IMR-90 (cell line): ENCODE measurements around the gene HRH2. TPM values are rescaled to one million over a fixed set of nuclear protein-coding genes. Genes with fewer than 3 reads are reported as not detected.

Experiments
- ATAC-seq: fragments of 200-7000 bp; cut with Tn5 transposase; 2 replicates; pipeline ENCODE4 v1.9.1; 2020; ENCODE audit warnings: low read depth, mild to moderate bottlenecking, moderate library complexity
- BruUV-seq: library from RNA; stranded (reverse); fragments of 400-500 nt; replicated peaks from 2 replicates; lab custom pipeline; 2021; lab: Mats Ljungman, UMichigan
- CTCF ChIA-PET: fragments of 300-600 bp; formaldehyde crosslinking; extraction: SDS; loops from one replicate; lab custom pipeline; 2021; ENCODE audit warnings: antibody characterized with exemption; lab: Yijun Ruan, JAX
- POLR2A ChIA-PET: fragments of 300-600 bp; sonication (Branson Sonifier 250); formaldehyde crosslinking; loops from one replicate; lab custom pipeline; 2022; ENCODE audit warnings: antibody characterized with exemption; ENCODE audit not compliant: unreplicated experiment; lab: Charles Lee
- DNase-seq: peaks from one replicate; pipeline ENCODE4 v3.0.0; 2013
- H2AFZ ChIP-seq: replicated peaks from 2 replicates; pipeline ENCODE3; 2013; ENCODE audit warnings: low read length, mild to moderate bottlenecking; ENCODE audit not compliant: poor library complexity
- H2AK5ac ChIP-seq: 2 replicates; pipeline ENCODE4 v1.6.1; 2013; ENCODE audit warnings: low read depth, low read length, inconsistent platforms
- H2AK9ac ChIP-seq: replicated peaks from 2 replicates; pipeline ENCODE3; 2013; ENCODE audit warnings: mild to moderate bottlenecking, low read depth, low read length, moderate library complexity; ENCODE audit not compliant: poor library complexity
- H2BK120ac ChIP-seq: 2 replicates; pipeline ENCODE4 v1.6.1; 2013; ENCODE audit warnings: low read depth, low read length, inconsistent platforms
- H2BK15ac ChIP-seq: 3 replicates; pipeline ENCODE4 v1.6.1; 2013; ENCODE audit warnings: low read depth, low read length, inconsistent platforms
- H2BK20ac ChIP-seq: 2 replicates; pipeline ENCODE4 v1.6.1; 2013; ENCODE audit warnings: low read depth, mild to moderate bottlenecking, inconsistent platforms, low read length, moderate library complexity
- H2BK5ac ChIP-seq: 2 replicates; pipeline ENCODE4 v1.6.1; 2013; ENCODE audit warnings: mild to moderate bottlenecking, low read depth, low read length, inconsistent platforms; ENCODE audit not compliant: poor library complexity, severe bottlenecking
- H3K14ac ChIP-seq: replicated peaks from 2 replicates; pipeline ENCODE4 v1.6.1; 2013; ENCODE audit warnings: low read depth, low read length, inconsistent platforms
- H3K18ac ChIP-seq: 2 replicates; pipeline ENCODE4 v1.6.1; 2013; ENCODE audit warnings: low read depth, low read length, control low read depth
- H3K23ac ChIP-seq: 2 replicates; pipeline ENCODE4 v1.6.1; 2013; ENCODE audit warnings: low read depth, low read length, inconsistent platforms
- H3K27ac ChIP-seq: 2 replicates; pipeline ENCODE4 v1.5.1; 2013; ENCODE audit warnings: mild to moderate bottlenecking, control low read depth, low read length; ENCODE audit not compliant: insufficient read depth
- H3K27me3 ChIP-seq: 2 replicates; pipeline ENCODE4 v1.6.1; 2013; ENCODE audit warnings: low read length; ENCODE audit not compliant: control insufficient read depth, insufficient read depth
- H3K36me3 ChIP-seq: 2 replicates; pipeline ENCODE4 v1.6.1; 2013; ENCODE audit warnings: low read length, mixed read lengths; ENCODE audit not compliant: control insufficient read depth, insufficient read depth
- H3K4ac ChIP-seq: 2 replicates; pipeline ENCODE4 v1.6.1; 2013; ENCODE audit warnings: low read depth, low read length, inconsistent platforms
- H3K4me1 ChIP-seq: 2 replicates; pipeline ENCODE4 v1.6.1; 2013; ENCODE audit warnings: low read length, mixed read lengths; ENCODE audit not compliant: control insufficient read depth, insufficient read depth
- H3K4me2 ChIP-seq: 2 replicates; pipeline ENCODE4 v1.6.1; 2013; ENCODE audit warnings: low read depth, mild to moderate bottlenecking, control low read depth, low read length, moderate library complexity
- H3K4me3 ChIP-seq: 2 replicates; pipeline ENCODE4 v1.5.1; 2013; ENCODE audit warnings: low read depth, mild to moderate bottlenecking, control low read depth, low read length, moderate library complexity; ENCODE audit not compliant: insufficient read depth
- H3K56ac ChIP-seq: 2 replicates; pipeline ENCODE4 v1.6.1; 2013; ENCODE audit warnings: low read length, inconsistent platforms; ENCODE audit not compliant: insufficient read depth; ENCODE audit errors: extremely low read depth
- H3K79me1 ChIP-seq, 2 experiments: 2 replicates each; pipeline ENCODE4 v1.6.1; 2013; ENCODE audit warnings: low read length in 2 of 2, inconsistent platforms in 1 of 2, low read depth in 1 of 2
- H3K9ac ChIP-seq: 2 replicates; pipeline ENCODE4 v1.6.1; 2013; ENCODE audit warnings: low read depth, low read length, control low read depth
- H3K9me1 ChIP-seq: 2 replicates; pipeline ENCODE4 v1.6.1; 2013; ENCODE audit warnings: low read length, inconsistent platforms; ENCODE audit not compliant: insufficient read depth
- H3K9me3 ChIP-seq: 2 replicates; pipeline ENCODE4 v1.6.1; 2013; ENCODE audit warnings: low read length; ENCODE audit not compliant: control insufficient read depth, insufficient read depth
- H4K20me1 ChIP-seq: 2 replicates; pipeline ENCODE4 v1.6.1; 2013; ENCODE audit warnings: low read length, inconsistent platforms; ENCODE audit not compliant: insufficient read depth
- H4K5ac ChIP-seq: 2 replicates; pipeline ENCODE4 v1.6.1; 2013; ENCODE audit warnings: mild to moderate bottlenecking, low read depth, low read length, control low read depth
- H4K8ac ChIP-seq, 2 experiments: 2 replicates each; pipeline ENCODE4 v1.6.1; 2013; ENCODE audit warnings: low read depth in 2 of 2, low read length in 2 of 2, control low read depth in 1 of 2, inconsistent platforms in 1 of 2
- H4K91ac ChIP-seq: 2 replicates; pipeline ENCODE4 v1.6.1; 2013; ENCODE audit warnings: low read depth, low read length, inconsistent platforms; ENCODE audit not compliant: insufficient read depth
- BHLHE40 ChIP-seq: fragments of 150-350 bp; IDR thresholded peaks from 2 replicates; pipeline ENCODE4 v1.6.1; 2016; ENCODE audit warnings: mild to moderate bottlenecking, low read depth, low read length
- CEBPB ChIP-seq: IDR thresholded peaks from 2 replicates; pipeline ENCODE4 v1.6.1; 2012; ENCODE audit warnings: low read depth, low read length, improper control_type of control experiment
- CHD1 ChIP-seq: IDR thresholded peaks from 2 replicates; pipeline ENCODE4 v1.6.1; 2012; ENCODE audit warnings: low read depth, low read length, improper control_type of control experiment
- FOS ChIP-seq: fragments of 150-350 bp; IDR thresholded peaks from 2 replicates; pipeline ENCODE4 v1.6.1; 2016; ENCODE audit warnings: low read depth, low read length
- MAFK ChIP-seq: IDR thresholded peaks from 2 replicates; pipeline ENCODE4 v1.6.1; 2012; ENCODE audit warnings: low read depth, low read length, improper control_type of control experiment
- MAZ ChIP-seq: IDR thresholded peaks from 2 replicates; pipeline ENCODE4 v1.6.1; 2012; ENCODE audit warnings: low read depth, mild to moderate bottlenecking, low read length, improper control_type of control experiment, moderate library complexity, borderline replicate concordance
- MXI1 ChIP-seq: IDR thresholded peaks from 2 replicates; pipeline ENCODE4 v1.6.1; 2012; ENCODE audit warnings: low read depth, mild to moderate bottlenecking, low read length, moderate library complexity, borderline replicate concordance
- NFE2L2 ChIP-seq: fragments of 150-350 bp; IDR thresholded peaks from 2 replicates; pipeline ENCODE4 v1.6.1; 2016; ENCODE audit warnings: low read depth, mild to moderate bottlenecking, low read length
- POLR2A ChIP-seq: IDR thresholded peaks from 2 replicates; pipeline ENCODE4 v1.6.1; 2012; ENCODE audit warnings: mild to moderate bottlenecking, low read depth, low read length
- RAD21 ChIP-seq: IDR thresholded peaks from 2 replicates; pipeline ENCODE4 v1.6.1; 2012; ENCODE audit warnings: low read length, improper control_type of control experiment
- RFX5 ChIP-seq: IDR thresholded peaks from 2 replicates; pipeline ENCODE4 v1.8.0; 2012; ENCODE audit warnings: low read depth, mild to moderate bottlenecking, low read length, moderate library complexity
- SMC3 ChIP-seq: fragments of 150-350 bp; IDR thresholded peaks from 2 replicates; pipeline ENCODE4 v1.6.1; 2016; ENCODE audit warnings: low read depth, mild to moderate bottlenecking, antibody characterized with exemption, low read length, moderate library complexity
- WGBS, 2 experiments: methylation state at CpG; one replicate each; pipeline versions ENCODE4 v1.1.5 to v1.1.7; 2013; ENCODE audit warnings: missing lambda C conversion rate in 2 of 2; ENCODE audit not compliant: insufficient read length in 1 of 2; ENCODE audit errors: extremely low coverage in 2 of 2; 5-methylcytosine and 5-hydroxymethylcytosine counted together
- dilution Hi-C: fragments of 300-500 bp; cut with HindIII; formaldehyde crosslinking; loops from one replicate; pipeline ENCODE4 v1.14.3; 2018; ENCODE audit warnings: low sequenced_read_pairs; ENCODE audit not compliant: unreplicated experiment
- in situ Hi-C: fragments of 300-500 bp; cut with MboI; formaldehyde crosslinking; loops from 3 replicates; pipeline ENCODE4 v1.14.3; 2019; ENCODE audit warnings: low sequenced_read_pairs, inconsistent platforms, mixed read lengths
- intact Hi-C: fragments of 100-400 bp; cut with micrococcal nuclease; formaldehyde crosslinking; loops from 2 replicates; pipeline ENCODE4 v1.10.0; 2022
- polyA plus RNA-seq, 3 experiments: library from polyadenylated mRNA; depleted of rRNA; stranded (reverse); fragments of >200 nt; gene quantifications; 2 replicates each; pipeline ENCODE4 v1.2.3, GENCODE V29; 2012; ENCODE audit warnings: low replicate concordance in 1 of 3
- total RNA-seq: library from RNA; depleted of rRNA; stranded (reverse); fragments of >200 nt; gene quantifications from 2 replicates; pipeline ENCODE4 v1.2.3, GENCODE V29; 2012
- TF ChIP-seq, protein P1 (sequence below): fragments of 150-350 bp; IDR thresholded peaks from 2 replicates; pipeline ENCODE4 v1.6.1; 2016; ENCODE audit warnings: low read depth, mild to moderate bottlenecking, low read length, moderate library complexity, borderline replicate concordance
- TF ChIP-seq, protein P2 (sequence below): conservative IDR thresholded peaks from 2 replicates; pipeline ENCODE4 v1.5.1; 2012; ENCODE audit warnings: mild to moderate bottlenecking, low read depth, low read length, improper control_type of control experiment

The HRH2 gene
- total and polyA plus RNA-seq, 2 of the 4 experiments (the other 2 are of a cell fraction) = not detected

DNA sequence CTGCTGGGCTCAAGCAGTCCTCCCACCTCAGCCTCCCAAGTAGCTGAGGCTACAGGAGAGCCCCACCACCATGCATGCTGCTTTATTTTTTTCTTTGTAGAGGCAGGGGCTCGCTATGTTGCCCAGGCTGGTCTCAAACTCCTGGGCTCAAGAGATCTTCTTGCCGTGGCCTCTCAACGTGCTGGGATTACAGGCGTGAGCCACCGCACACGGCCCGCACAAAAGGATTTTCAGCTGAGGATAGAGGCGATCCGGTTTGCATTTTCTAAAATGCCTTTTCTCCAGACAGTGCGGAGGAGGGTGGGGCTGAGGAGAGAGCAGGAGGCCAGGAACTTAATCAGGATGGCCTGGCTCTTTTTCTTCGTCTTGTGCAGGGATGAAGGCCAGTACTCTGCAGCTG lies 6.9 kb downstream of the HRH2 start (continued):
- TF ChIP-seq, protein P1, sequence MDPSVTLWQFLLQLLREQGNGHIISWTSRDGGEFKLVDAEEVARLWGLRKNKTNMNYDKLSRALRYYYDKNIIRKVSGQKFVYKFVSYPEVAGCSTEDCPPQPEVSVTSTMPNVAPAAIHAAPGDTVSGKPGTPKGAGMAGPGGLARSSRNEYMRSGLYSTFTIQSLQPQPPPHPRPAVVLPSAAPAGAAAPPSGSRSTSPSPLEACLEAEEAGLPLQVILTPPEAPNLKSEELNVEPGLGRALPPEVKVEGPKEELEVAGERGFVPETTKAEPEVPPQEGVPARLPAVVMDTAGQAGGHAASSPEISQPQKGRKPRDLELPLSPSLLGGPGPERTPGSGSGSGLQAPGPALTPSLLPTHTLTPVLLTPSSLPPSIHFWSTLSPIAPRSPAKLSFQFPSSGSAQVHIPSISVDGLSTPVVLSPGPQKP = no peak
- TF ChIP-seq SMC3 (no peak), BHLHE40 (no peak)

DNA sequence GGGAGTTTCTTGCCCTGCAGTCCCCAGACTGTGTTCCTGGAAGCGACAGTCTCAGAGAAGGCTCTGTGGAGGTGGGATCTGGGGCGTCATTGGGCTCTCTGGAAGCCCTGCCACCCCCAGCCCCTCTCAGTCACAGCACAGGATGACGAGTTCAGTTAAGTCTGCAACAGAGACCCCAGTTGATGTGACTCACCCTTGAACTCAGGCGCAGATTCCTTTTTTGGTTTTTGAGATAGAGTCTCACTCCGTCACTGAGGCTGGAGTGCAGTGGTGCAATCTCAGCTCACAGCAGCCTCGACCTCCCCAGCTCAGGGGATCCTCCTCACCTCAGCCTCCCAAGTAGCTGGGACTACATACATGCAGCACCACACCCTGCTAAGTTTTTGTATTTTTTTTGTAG lies 8.3 kb downstream of the HRH2 start:
- H2BK20ac ChIP-seq = no peak overlapping the region
- no peak overlapping the region for H3K4ac ChIP-seq
- H2AK9ac ChIP-seq = no peak overlapping the region
- no peaks in the 10 kb centered on the region for H3K79me1 ChIP-seq
- no peak overlapping the region for H3K27ac ChIP-seq
- peaks cover 8% of the 10 kb centered on the region; the same call in 1 of the 2 replicates for H3K9me3 ChIP-seq
- no peak overlapping the region for H3K23ac ChIP-seq
- no peaks in the 10 kb centered on the region for H3K36me3 ChIP-seq
- 80% methylated on average over 1 of the region's 6 CpGs; no CpG with 5 or more reads in 1 of the 2 experiments for WGBS, 2 experiments
- H4K20me1 ChIP-seq = no peaks in the 10 kb centered on the region
- dilution Hi-C loops = no loop called here
- ChIA-PET CTCF (interaction anchor here (0.7 kb wide), 1 partner anchor 535 kb away, joined by 3 read pairs; no protein-coding TSS in a partner anchor), POLR2A (no interaction called here)
- no peak overlapping the region for H3K14ac ChIP-seq
- no peak overlapping the region for H4K5ac ChIP-seq
- H3K9me1 ChIP-seq = no peaks in the 10 kb centered on the region
- in situ Hi-C loops = no loop called here
- H3K4me1 ChIP-seq = no peaks in the 10 kb centered on the region
- intact Hi-C loops = no loop called here
- H3K9ac ChIP-seq = no peak overlapping the region
- no peak overlapping the region for H3K4me2 ChIP-seq
- ATAC-seq (no peak), DNase-seq (no peak)
- H4K91ac ChIP-seq = no peak overlapping the region
- no peaks in the 10 kb centered on the region for H3K27me3 ChIP-seq
- no peak overlapping the region for H2BK120ac ChIP-seq
- H2AFZ ChIP-seq = no peak overlapping the region
- no peak overlapping the region for H3K56ac ChIP-seq
- H2BK5ac ChIP-seq = no peak overlapping the region
- H2BK15ac ChIP-seq = no peak overlapping the region
- H3K4me3 ChIP-seq = no peak overlapping the region
- H3K18ac ChIP-seq = no peak overlapping the region
- H2AK5ac ChIP-seq = no peak overlapping the region
- no TSS peak for BruUV-seq
- H4K8ac ChIP-seq = no peak overlapping the region
- TF ChIP-seq MAFK (no peak), MXI1 (no peak), RAD21 (no peak), MAZ (no peak), SMC3 (no peak), FOS (no peak), RFX5 (no peak), BHLHE40 (no peak), NFE2L2 (no peak), CEBPB (no peak), POLR2A (no peak), CHD1 (no peak)
- TF ChIP-seq, protein P2, sequence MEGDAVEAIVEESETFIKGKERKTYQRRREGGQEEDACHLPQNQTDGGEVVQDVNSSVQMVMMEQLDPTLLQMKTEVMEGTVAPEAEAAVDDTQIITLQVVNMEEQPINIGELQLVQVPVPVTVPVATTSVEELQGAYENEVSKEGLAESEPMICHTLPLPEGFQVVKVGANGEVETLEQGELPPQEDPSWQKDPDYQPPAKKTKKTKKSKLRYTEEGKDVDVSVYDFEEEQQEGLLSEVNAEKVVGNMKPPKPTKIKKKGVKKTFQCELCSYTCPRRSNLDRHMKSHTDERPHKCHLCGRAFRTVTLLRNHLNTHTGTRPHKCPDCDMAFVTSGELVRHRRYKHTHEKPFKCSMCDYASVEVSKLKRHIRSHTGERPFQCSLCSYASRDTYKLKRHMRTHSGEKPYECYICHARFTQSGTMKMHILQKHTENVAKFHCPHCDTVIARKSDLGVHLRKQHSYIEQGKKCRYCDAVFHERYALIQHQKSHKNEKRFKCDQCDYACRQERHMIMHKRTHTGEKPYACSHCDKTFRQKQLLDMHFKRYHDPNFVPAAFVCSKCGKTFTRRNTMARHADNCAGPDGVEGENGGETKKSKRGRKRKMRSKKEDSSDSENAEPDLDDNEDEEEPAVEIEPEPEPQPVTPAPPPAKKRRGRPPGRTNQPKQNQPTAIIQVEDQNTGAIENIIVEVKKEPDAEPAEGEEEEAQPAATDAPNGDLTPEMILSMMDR = no peak
- TF ChIP-seq, protein P1 = no peak
